ENCODE data around the gene LRRC23.

The LRRC23 gene

DNA sequence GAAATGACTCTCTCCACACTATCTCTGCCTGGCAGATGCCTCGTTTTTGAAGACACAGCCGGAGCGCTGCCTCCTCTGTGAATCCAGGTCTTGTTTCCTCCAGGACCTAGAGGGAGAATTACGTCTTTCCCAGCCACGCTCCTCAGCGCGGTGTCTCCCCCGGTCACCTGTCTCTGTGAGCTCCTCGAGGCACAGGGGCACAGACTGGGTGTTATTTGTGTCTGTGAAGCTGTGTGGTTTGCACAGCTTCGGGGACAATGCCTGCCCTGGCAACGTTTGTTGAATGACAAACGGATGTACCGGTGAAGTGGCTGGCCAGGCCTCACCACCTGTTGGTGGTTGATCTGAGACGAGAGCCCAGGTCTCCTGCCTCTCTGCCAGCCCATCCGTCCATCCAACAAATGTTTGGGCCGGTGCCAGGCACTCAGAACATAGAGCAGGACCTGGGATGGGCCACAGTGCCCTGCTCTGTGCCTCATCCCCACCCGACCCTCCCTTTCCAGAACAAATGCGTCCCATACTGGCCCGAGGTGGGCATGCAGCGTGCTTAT is 52.6 kb downstream of the LRRC23 start:
- no peak for DNase-seq
- Histone ChIP-seq H3K27ac (ENCODE audit: insufficient read depth, low read length, poor library complexity, severe bottlenecking) (peak overlapping the region; percentile 96), H3K36me3 (ENCODE audit: control insufficient read depth, insufficient read depth, low read length) (peaks cover 41% of the 10 kb centered on the region)

DNA sequence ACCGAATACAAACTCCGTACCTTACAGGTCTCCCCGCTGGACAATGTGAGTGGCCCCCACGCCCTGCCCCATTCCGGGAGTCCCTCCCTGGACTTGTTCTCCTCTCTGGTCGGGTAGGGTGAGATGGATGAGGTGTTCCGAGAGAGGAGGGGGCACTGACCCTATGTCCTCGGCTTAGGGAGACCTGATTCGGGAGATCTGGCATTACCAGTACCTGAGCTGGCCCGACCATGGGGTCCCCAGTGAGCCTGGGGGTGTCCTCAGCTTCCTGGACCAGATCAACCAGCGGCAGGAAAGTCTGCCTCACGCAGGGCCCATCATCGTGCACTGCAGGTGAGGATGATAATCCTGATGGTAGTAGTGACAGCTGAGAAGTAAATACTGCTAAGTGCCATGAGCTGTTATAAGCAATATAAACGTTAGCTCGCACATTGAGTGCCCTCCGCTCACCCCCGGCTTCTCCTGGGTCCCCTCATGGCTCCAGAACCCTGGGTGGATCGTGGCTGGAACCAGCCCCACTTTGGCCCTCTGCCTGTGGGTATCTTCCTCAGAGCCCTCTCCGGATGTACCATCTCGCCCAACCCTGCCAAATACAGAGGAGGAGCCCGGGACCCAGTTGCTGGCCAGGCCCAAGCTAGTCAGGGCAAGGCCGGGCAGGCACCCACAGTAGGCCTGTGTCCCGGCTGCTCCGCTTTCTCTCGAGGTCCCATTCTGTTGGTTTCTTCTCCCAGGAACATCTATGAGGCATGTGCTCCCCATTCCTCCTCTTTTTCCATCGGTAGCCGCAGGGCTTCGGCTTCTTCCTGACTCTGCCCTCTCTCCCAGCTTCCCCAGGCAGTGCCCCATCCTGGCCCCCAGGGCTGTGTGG is 53.4 kb downstream of the LRRC23 start:
- Histone ChIP-seq H3K4me3 (ENCODE audit: insufficient read depth, low read depth, low read length, poor library complexity, severe bottlenecking) (peak overlapping the region; percentile 24), H3K36me3 (ENCODE audit: control insufficient read depth, insufficient read depth, low read length) (peaks cover 41% of the 10 kb centered on the region), H3K4me1 (ENCODE audit: control insufficient read depth, insufficient read depth, low read length, poor library complexity, severe bottlenecking) (peaks cover 96% of the 10 kb centered on the region), H3K9me3 (ENCODE audit: control insufficient read depth, low read length) (no peaks in the 10 kb centered on the region), H3K27ac (ENCODE audit: insufficient read depth, low read length, poor library complexity, severe bottlenecking) (peak overlapping the region; percentile 96), H3K27me3 (replicated peaks; ENCODE audit: control insufficient read depth, insufficient read depth, low read length, poor library complexity, severe bottlenecking) (no peaks in the 10 kb centered on the region)
- DNase-seq = no peak

More for the DNA sequence above, 52.6 kb downstream of the LRRC23 start:
- H3K4me1 ChIP-seq (ENCODE audit: control insufficient read depth, insufficient read depth, low read length, poor library complexity, severe bottlenecking) = peaks cover 92% of the 10 kb centered on the region
- no peaks in the 10 kb centered on the region for H3K27me3 ChIP-seq (replicated peaks; ENCODE audit: control insufficient read depth, insufficient read depth, low read length, poor library complexity, severe bottlenecking)
- H3K9me3 ChIP-seq (ENCODE audit: control insufficient read depth, low read length) = no peaks in the 10 kb centered on the region
- no peak overlapping the region for H3K4me3 ChIP-seq (ENCODE audit: insufficient read depth, low read depth, low read length, poor library complexity, severe bottlenecking)

DNA sequence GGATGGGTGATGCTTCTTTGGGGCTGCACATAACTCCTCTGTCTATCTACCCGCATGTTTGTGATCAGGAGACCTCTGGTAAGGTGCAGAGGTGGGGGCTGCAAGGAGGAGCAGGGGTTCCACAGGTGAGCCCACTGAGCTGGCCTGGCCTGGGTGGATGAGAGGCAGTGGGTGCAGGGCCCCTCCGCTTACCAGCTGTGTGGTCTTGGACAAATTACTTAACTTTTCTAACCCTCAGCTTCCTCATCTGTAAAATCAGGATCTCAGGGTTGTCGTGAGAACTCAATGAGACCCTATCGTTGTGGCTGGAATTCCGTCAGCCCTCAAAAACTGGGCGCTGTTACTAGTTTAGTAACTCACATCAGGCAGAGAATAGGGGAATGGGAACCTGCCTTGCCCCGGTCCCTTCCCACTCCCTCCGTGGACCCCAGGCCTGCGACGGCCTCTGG is 54.0 kb downstream of the LRRC23 start:
- peak overlapping the region; percentile 96 for H3K27ac ChIP-seq (ENCODE audit: insufficient read depth, low read length, poor library complexity, severe bottlenecking)
- no peaks in the 10 kb centered on the region for H3K9me3 ChIP-seq (ENCODE audit: control insufficient read depth, low read length)
- no peak for DNase-seq
- H3K4me1 ChIP-seq (ENCODE audit: control insufficient read depth, insufficient read depth, low read length, poor library complexity, severe bottlenecking) = peaks cover 89% of the 10 kb centered on the region
- no peaks in the 10 kb centered on the region for H3K27me3 ChIP-seq (replicated peaks; ENCODE audit: control insufficient read depth, insufficient read depth, low read length, poor library complexity, severe bottlenecking)
- peaks cover 41% of the 10 kb centered on the region for H3K36me3 ChIP-seq (ENCODE audit: control insufficient read depth, insufficient read depth, low read length)
- H3K4me3 ChIP-seq (ENCODE audit: insufficient read depth, low read depth, low read length, poor library complexity, severe bottlenecking) = peak overlapping the region; percentile 24

DNA sequence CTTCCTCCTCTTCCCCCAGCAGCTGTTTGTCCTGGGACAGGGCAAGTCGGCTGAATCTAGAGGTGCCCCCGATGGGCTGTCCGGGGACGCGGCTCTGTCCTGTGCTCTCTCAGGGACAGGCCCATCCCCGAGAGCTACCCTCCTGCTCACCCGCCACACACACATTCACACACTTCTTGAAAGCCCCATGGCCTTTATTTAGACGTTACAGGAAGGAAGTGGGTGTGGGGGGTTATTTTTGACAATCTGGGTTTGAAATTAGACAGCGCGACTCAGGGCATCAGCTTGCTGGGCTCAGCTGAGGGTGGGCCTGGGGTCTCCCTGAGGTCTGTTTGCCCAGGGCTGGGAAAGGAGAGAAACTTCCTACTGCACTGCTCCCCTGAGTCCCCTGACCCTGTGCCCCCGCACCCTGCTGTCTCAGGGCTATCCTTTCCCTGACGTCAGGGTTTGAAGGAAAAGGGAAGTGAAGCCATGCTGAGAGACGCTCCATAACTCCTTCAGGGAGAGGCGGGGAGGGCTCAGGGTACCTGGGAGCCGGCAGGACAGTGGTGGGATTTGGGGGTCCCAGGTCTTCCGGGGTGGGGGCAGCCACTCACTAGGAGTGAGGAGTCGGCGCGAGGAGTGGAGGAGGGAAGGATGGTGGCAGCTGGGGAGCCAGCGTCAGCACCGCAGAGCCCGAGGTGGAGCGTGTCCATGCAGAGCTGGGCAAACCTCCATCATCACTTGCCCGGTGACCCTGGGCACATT is 54.6 kb downstream of the LRRC23 start:
- DNase-seq = peak; percentile 70 to 73 (median 72)
- Histone ChIP-seq H3K9me3 (ENCODE audit: control insufficient read depth, low read length) (no peaks in the 10 kb centered on the region), H3K36me3 (ENCODE audit: control insufficient read depth, insufficient read depth, low read length) (peaks cover 41% of the 10 kb centered on the region), H3K27ac (ENCODE audit: insufficient read depth, low read length, poor library complexity, severe bottlenecking) (peak overlapping the region; percentile 96), H3K27me3 (replicated peaks; ENCODE audit: control insufficient read depth, insufficient read depth, low read length, poor library complexity, severe bottlenecking) (no peaks in the 10 kb centered on the region), H3K4me3 (ENCODE audit: insufficient read depth, low read depth, low read length, poor library complexity, severe bottlenecking) (peak overlapping the region; percentile 46), H3K4me1 (ENCODE audit: control insufficient read depth, insufficient read depth, low read length, poor library complexity, severe bottlenecking) (peaks cover 86% of the 10 kb centered on the region)

DNA sequence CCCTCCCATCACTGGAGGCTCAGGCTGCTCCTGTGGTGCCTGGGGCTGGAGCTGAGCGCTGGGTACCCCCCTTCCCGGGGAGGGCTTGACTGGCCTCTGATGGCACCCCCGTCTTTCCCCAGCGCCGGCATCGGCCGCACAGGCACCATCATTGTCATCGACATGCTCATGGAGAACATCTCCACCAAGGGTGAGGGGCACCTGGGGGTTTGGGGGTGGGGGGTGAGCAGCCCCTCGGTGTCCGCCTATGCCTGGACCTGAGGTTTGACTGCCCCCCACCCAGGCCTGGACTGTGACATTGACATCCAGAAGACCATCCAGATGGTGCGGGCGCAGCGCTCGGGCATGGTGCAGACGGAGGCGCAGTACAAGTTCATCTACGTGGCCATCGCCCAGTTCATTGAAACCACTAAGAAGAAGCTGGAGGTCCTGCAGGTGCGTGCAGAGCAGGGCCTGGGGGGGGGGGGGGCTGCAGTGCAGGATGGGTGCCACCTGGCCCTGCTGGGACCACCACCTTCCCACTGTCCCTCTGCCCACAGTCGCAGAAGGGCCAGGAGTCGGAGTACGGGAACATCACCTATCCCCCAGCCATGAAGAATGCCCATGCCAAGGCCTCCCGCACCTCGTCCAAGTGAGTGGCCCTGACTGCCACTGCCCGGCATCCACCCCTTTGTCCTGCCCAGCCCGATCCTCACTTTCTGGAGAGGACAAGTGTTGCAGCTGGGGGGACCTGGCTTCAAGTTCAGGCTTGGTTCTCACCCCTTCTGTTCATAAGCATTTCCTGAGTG is 55.4 kb downstream of the LRRC23 start:
- Histone ChIP-seq H3K4me1 (ENCODE audit: control insufficient read depth, insufficient read depth, low read length, poor library complexity, severe bottlenecking) (peaks cover 86% of the 10 kb centered on the region), H3K27me3 (replicated peaks; ENCODE audit: control insufficient read depth, insufficient read depth, low read length, poor library complexity, severe bottlenecking) (no peaks in the 10 kb centered on the region), H3K4me3 (ENCODE audit: insufficient read depth, low read depth, low read length, poor library complexity, severe bottlenecking) (peak overlapping the region; percentile 46), H3K36me3 (ENCODE audit: control insufficient read depth, insufficient read depth, low read length) (peaks cover 39% of the 10 kb centered on the region), H3K27ac (ENCODE audit: insufficient read depth, low read length, poor library complexity, severe bottlenecking) (peak overlapping the region; percentile 96), H3K9me3 (ENCODE audit: control insufficient read depth, low read length) (no peaks in the 10 kb centered on the region)
- DNase-seq = no peak

DNA sequence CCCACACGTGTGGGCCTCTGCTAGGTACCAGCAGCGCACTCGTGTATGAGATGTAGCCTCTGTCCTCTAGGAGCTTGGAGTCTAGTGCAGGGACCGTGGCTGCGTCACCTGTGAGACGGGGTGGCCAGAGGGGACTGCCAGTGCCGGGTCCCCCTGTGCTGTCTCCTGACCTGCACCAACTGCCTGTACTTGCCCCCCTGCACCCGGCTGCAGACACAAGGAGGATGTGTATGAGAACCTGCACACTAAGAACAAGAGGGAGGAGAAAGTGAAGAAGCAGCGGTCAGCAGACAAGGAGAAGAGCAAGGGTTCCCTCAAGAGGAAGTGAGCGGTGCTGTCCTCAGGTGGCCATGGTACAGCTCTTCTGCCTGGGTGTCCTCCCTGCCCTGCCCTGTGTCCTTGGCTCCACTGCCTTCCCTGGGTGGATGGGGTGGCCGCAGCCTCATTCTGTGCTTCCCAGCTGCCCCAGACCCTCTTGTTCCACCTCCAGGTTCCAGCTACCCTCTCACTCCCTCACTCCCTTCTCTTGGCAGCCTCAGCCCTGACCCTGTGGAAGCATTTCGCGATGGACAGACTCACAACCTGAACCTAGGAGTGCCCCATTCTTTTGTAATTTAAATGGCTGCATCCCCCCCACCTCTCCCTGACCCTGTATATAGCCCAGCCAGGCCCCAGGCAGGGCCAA is 56.1 kb downstream of the LRRC23 start:
- Histone ChIP-seq H3K4me1 (ENCODE audit: control insufficient read depth, insufficient read depth, low read length, poor library complexity, severe bottlenecking) (peaks cover 82% of the 10 kb centered on the region), H3K36me3 (ENCODE audit: control insufficient read depth, insufficient read depth, low read length) (peaks cover 38% of the 10 kb centered on the region), H3K4me3 (ENCODE audit: insufficient read depth, low read depth, low read length, poor library complexity, severe bottlenecking) (peak overlapping the region; percentile 12)

DNA sequence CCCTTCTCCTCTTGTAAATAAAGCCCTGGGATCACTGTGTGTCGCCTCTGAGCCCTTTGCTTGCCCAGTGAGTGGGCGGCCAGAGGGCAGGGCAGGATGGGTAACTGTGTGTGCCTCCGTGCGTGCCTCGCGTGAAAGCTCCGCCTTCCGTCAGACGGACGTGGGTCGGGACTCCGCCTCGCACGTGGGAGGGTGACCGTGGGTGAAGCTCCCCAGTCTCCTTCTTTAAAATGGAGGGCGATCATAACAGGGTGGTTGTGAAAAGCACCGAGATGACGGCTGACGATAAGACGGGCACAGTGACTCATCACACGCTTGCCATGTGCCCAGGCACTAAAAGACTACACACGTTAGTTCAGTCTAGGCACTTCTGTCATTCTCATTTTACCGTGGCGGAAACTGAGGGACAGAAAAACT is 56.7 kb downstream of the LRRC23 start:
- peak overlapping the region; percentile 96 for H3K27ac ChIP-seq (ENCODE audit: insufficient read depth, low read length, poor library complexity, severe bottlenecking)
- peaks cover 38% of the 10 kb centered on the region for H3K36me3 ChIP-seq (ENCODE audit: control insufficient read depth, insufficient read depth, low read length)
- peaks cover 76% of the 10 kb centered on the region for H3K4me1 ChIP-seq (ENCODE audit: control insufficient read depth, insufficient read depth, low read length, poor library complexity, severe bottlenecking)
- peak overlapping the region; percentile 12 for H3K4me3 ChIP-seq (ENCODE audit: insufficient read depth, low read depth, low read length, poor library complexity, severe bottlenecking)
- no peaks in the 10 kb centered on the region for H3K9me3 ChIP-seq (ENCODE audit: control insufficient read depth, low read length)
- DNase-seq = peak; percentile 88 to 89 (median 89)
- no peaks in the 10 kb centered on the region for H3K27me3 ChIP-seq (replicated peaks; ENCODE audit: control insufficient read depth, insufficient read depth, low read length, poor library complexity, severe bottlenecking)

More for the DNA sequence above, 56.1 kb downstream of the LRRC23 start:
- DNase-seq = no peak
- Histone ChIP-seq H3K27ac (ENCODE audit: insufficient read depth, low read length, poor library complexity, severe bottlenecking) (peak overlapping the region; percentile 96), H3K27me3 (replicated peaks; ENCODE audit: control insufficient read depth, insufficient read depth, low read length, poor library complexity, severe bottlenecking) (no peaks in the 10 kb centered on the region), H3K9me3 (ENCODE audit: control insufficient read depth, low read length) (no peaks in the 10 kb centered on the region)

DNA sequence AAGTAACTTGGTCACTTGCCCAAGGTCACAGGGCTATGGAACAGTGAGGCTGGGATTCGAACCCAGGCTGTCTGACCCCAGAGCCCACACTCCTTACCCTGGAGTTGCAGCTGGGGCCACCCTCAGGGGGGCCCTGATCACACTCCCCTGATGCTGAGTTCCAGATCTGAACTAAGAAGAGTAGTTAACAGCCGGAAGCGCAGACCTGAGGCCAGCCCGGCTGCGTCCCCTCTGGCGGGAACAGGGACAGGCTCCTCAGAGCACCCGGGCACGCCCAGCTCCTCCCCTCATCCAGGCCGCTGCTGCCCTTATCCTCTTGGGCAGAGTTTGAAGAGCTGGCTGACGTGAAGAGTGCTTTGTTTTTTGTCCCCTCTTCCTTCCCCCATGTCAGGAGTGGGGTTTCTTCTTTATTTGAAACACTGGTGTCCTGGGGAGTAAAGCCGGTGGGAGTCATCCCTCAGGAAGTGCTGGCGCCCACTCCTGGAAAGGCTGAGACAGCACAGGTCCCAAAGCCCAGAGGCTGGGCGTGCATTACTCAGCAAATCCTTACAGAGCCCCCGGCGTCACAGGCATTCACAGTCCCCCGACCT is 57.2 kb downstream of the LRRC23 start:
- Histone ChIP-seq H3K27me3 (replicated peaks; ENCODE audit: control insufficient read depth, insufficient read depth, low read length, poor library complexity, severe bottlenecking) (no peaks in the 10 kb centered on the region), H3K4me3 (ENCODE audit: insufficient read depth, low read depth, low read length, poor library complexity, severe bottlenecking) (no peak overlapping the region), H3K9me3 (ENCODE audit: control insufficient read depth, low read length) (no peaks in the 10 kb centered on the region), H3K27ac (ENCODE audit: insufficient read depth, low read length, poor library complexity, severe bottlenecking) (peak overlapping the region; percentile 96), H3K36me3 (ENCODE audit: control insufficient read depth, insufficient read depth, low read length) (peaks cover 38% of the 10 kb centered on the region), H3K4me1 (ENCODE audit: control insufficient read depth, insufficient read depth, low read length, poor library complexity, severe bottlenecking) (peaks cover 71% of the 10 kb centered on the region)
- peak in 1 of 3 donors; percentile 53 for DNase-seq

Measured in effector memory CD4-positive, alpha-beta T cell (primary cell).